Common myeloid progenitor, CD34-positive (primary cell): ENCODE results near the gene ITGB2.

Experiments
- CTCF ChIA-PET: fragments of 350-600 bp; sonication (Branson Sonifier 250); formaldehyde crosslinking; loops from one replicate; lab custom pipeline; 2021; ENCODE audit warnings: antibody characterized with exemption; lab: Charles Lee
- POLR2A ChIA-PET: fragments of 350-600 bp; sonication (Branson Sonifier 250); formaldehyde crosslinking; loops from one replicate; lab custom pipeline; 2021; ENCODE audit warnings: antibody characterized with exemption; lab: Charles Lee
- DNase-seq, 3 donors: peaks; one replicate each; pipeline versions ENCODE4 v3.0.0 to v3.0.0-alpha.2; 2013
- H3K27ac ChIP-seq, 2 experiments: 1 replicate in 1 of 2; 2 replicates in 1 of 2; pipeline ENCODE4 v1.7.0; 2013; ENCODE audit warnings: inconsistent platforms in 2 of 2, low read length in 2 of 2, mild to moderate bottlenecking in 2 of 2, low read depth in 1 of 2, moderate library complexity in 1 of 2; ENCODE audit not compliant: severe bottlenecking in 2 of 2, insufficient read depth in 1 of 2, poor library complexity in 1 of 2
- H3K27me3 ChIP-seq, 5 experiments: replicated peaks in 2 of 5; 1 replicate in 3 of 5; 2 replicates in 2 of 5; pipeline versions ENCODE4 v1.6.1 to v1.7.0; 2013; ENCODE audit warnings: low read length in 4 of 5, mild to moderate bottlenecking in 2 of 5, moderate library complexity in 2 of 5, inconsistent platforms in 1 of 5; ENCODE audit not compliant: insufficient read depth in 5 of 5, control insufficient read depth in 4 of 5
- H3K36me3 ChIP-seq, 4 experiments: 1 replicate in 2 of 4; 2 replicates in 2 of 4; pipeline versions ENCODE4 v1.6.1 to v1.7.0; 2013; ENCODE audit warnings: low read length in 3 of 4, control low read depth in 1 of 4, mild to moderate bottlenecking in 1 of 4; ENCODE audit not compliant: control insufficient read depth in 4 of 4, insufficient read depth in 4 of 4
- H3K4me1 ChIP-seq, 4 experiments: 1 replicate in 3 of 4; 2 replicates in 1 of 4; pipeline versions ENCODE4 v1.6.1 to v1.7.1; 2013; ENCODE audit warnings: low read length in 3 of 4, mild to moderate bottlenecking in 3 of 4, control low read depth in 1 of 4, inconsistent platforms in 1 of 4, moderate library complexity in 1 of 4; ENCODE audit not compliant: control insufficient read depth in 4 of 4, insufficient read depth in 4 of 4; ENCODE audit errors: control extremely low read depth in 1 of 4
- H3K4me3 ChIP-seq, 7 experiments: 1 replicate in 4 of 7; 2 replicates in 3 of 7; pipeline versions ENCODE4 v1.5.1 to v1.7.0; 2013; ENCODE audit warnings: mild to moderate bottlenecking in 7 of 7, low read length in 6 of 7, moderate library complexity in 6 of 7, inconsistent platforms in 2 of 7, low read depth in 2 of 7, control low read depth in 1 of 7; ENCODE audit not compliant: insufficient read depth in 4 of 7, control insufficient read depth in 1 of 7; ENCODE audit errors: extremely low read depth in 1 of 7
- H3K9me3 ChIP-seq, 5 experiments: 1 replicate in 4 of 5; 2 replicates in 1 of 5; pipeline versions ENCODE4 v1.6.1 to v1.7.1; 2013; ENCODE audit warnings: low read length in 4 of 5, mild to moderate bottlenecking in 2 of 5, inconsistent platforms in 1 of 5, low read depth in 1 of 5, moderate library complexity in 1 of 5; ENCODE audit not compliant: control insufficient read depth in 4 of 5, insufficient read depth in 2 of 5; ENCODE audit errors: control extremely low read depth in 1 of 5
- WGBS: methylation state at CpG from one replicate; pipeline ENCODE4 v1.1.5; 2013; ENCODE audit not compliant: insufficient coverage; 5-methylcytosine and 5-hydroxymethylcytosine counted together

Gene ITGB2

DNA sequence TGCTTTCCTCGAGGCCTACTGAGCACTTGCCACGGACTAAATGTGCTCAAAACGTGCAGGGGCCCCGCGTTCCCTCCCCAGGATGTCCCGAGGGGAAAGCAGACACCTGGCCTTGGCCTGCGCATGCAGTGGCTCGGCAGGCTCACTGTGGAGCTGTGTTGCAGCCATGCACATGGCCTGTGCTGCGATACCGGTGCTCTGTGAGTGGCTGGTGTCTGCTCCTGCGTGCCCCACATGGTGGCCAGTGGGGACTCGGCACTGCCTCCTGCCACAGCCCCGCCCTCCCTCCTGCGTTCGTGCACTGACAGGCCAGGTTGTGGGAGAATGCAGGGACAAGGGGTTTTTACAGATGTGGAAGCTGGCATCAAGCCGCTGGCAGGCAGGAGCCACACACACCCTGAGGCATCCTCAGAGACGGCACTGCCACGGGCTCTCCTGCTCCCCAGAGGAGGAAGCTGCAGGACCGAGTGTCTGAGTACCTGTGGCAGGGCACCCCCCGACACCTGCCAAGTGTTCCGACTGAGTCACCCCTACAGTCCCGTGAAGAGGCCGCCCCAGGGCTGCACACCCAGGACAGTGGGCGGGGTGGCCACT is 30.3 kb downstream of the ITGB2 start:
- WGBS: 94% methylated on average over 21 of the region's 24 CpGs
- Histone ChIP-seq H3K27me3 (no peaks in the 10 kb centered on the region), H3K4me1 (peaks cover 0 to 4% (median 0%) of the 10 kb centered on the region in 4 experiments), H3K4me3 (no peak overlapping the region), H3K36me3 (peaks cover 2 to 66% (median 29%) of the 10 kb centered on the region in 4 experiments), H3K9me3 (no peaks in the 10 kb centered on the region), H3K27ac (no peak overlapping the region)
- ChIA-PET POLR2A (no interaction called here), CTCF (interaction anchor here (0.9 to 2.4 kb wide), 5 partner anchors 8 to 42 kb away, joined by 3 to 6 read pairs (median 5); partner anchors contain the start of gene PTTG1IP)
- DNase-seq: no peak

GRCh38 chr21:44889625-44890337 is 30.9 kb downstream of the ITGB2 start:
- peaks cover 0 to 4% (median 0%) of the 10 kb centered on the region in 4 experiments for H3K4me1 ChIP-seq
- 98% methylated on average over 28 of the region's 29 CpGs for WGBS
- H3K27me3 ChIP-seq: no peaks in the 10 kb centered on the region
- no peak for DNase-seq
- no peak overlapping the region for H3K27ac ChIP-seq
- ChIA-PET POLR2A (no interaction called here), CTCF (interaction anchor here (1.2 to 2.4 kb wide), 3 partner anchors 16 to 43 kb away, joined by 5 to 6 read pairs (median 5); partner anchors contain the start of gene PTTG1IP)
- H3K36me3 ChIP-seq: peaks cover 2 to 66% (median 28%) of the 10 kb centered on the region in 4 experiments
- no peaks in the 10 kb centered on the region for H3K9me3 ChIP-seq
- H3K4me3 ChIP-seq: no peak overlapping the region

DNA sequence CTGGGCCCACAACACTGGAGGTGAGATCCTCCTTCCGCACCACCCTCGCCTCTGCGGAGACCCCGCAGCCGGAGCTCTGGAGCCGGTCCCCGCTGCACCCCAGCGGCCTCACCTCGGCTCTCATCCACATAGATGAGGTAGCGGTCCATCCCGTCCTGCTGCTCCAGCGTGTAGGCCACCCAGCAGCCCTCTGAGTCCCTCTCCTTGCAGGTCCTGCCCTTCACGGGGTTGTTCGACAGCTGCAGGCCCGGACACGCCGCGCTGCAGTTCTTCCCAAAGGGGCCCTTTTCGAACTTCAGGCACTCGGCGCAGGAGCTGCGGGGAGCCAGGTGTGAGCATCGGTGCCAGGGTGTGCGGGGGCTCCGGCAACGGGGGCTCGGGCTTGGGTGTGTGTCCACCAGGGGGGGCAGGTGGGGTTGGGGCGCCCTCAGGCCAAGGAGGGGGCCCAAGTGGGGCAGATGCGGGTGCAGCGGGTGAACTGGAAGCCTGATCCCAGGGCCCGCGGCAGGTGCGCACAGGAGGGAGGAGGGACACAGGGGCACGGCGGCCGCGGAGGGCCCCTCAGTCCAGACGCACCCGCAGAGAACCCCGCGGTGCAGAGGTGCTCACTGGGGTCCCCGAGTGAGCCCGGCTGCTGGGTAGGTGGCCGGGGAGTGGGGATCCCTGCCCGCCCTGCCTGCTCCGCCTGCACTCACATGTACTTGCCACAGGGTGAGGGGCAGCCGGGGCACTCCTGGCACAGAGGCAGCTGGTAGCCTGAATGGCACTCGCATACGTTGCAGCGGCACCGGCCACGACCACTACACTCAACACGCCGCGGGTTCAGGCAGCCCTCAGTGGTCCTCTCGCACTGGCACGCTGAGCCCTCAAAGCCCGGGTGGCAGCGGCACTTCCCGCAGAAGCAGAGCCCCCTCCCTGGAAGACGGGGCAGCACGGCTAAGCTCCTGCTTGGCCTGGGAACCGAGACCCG is 31.8 kb downstream of the ITGB2 start:
- no peaks in the 10 kb centered on the region for H3K9me3 ChIP-seq
- H3K27ac ChIP-seq: no peak overlapping the region
- peaks cover 0 to 9% (median 4%) of the 10 kb centered on the region in 4 experiments for H3K4me1 ChIP-seq
- POLR2A ChIA-PET: no interaction called here
- no peaks in the 10 kb centered on the region for H3K27me3 ChIP-seq
- peaks cover 2 to 62% (median 27%) of the 10 kb centered on the region in 4 experiments for H3K36me3 ChIP-seq
- H3K4me3 ChIP-seq: no peak overlapping the region
- 97% methylated on average over 51 of the region's 64 CpGs for WGBS
- CTCF ChIA-PET: interaction anchor here (2.4 kb wide), 1 partner anchor 16 kb away, joined by 5 read pairs; the partner anchor contains the start of gene PTTG1IP
- DNase-seq: no peak

DNA sequence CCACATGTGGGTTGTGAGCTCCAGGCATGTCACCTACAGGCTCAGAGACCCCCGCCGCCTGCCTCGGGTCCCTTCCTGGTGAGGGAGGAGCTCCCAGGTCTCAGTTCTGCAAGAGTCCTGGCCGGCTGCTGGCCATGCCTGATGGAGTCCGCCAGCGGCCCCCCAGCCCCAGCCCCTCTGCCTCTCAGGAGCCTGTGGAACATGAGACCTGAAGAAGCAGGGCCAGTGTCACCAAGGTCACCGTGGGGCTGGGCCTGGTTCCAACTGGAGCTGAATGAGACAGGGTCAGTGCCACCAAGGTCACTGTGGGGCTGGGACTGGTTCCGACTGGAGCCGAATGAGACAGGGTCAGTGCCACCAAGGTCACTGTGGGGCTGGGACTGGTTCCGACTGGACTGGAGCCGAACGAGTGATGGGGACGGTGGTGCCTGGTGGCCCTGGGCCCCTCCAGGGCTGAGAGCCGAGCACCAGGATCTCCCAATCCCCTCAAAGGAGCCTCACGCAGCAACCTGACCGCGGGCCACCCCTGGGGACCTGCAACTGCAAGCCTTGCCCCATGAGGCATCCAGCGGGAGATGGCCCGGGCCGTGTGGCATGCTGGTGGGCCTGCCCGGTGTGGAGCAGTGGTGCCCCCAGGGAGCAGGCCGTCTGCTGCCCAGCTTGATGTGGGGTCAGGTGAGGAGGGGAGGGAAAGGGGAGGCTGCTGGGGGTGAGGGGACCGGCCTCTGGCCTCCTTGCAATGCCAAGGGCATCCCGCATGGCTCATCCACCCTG is 32.7 kb downstream of the ITGB2 start:
- 97% methylated on average over 24 of the region's 24 CpGs for WGBS
- CTCF ChIA-PET: interaction anchor here (2.4 kb wide), 1 partner anchor 15 kb away, joined by 5 read pairs; the partner anchor contains the start of gene PTTG1IP
- Histone ChIP-seq H3K4me3 (no peak overlapping the region), H3K36me3 (peaks cover 2 to 56% (median 26%) of the 10 kb centered on the region in 4 experiments), H3K9me3 (no peaks in the 10 kb centered on the region), H3K27ac (no peak overlapping the region), H3K4me1 (peaks cover 0 to 13% (median 11%) of the 10 kb centered on the region in 4 experiments), H3K27me3 (no peaks in the 10 kb centered on the region)
- POLR2A ChIA-PET: no interaction called here
- no peak for DNase-seq

DNA sequence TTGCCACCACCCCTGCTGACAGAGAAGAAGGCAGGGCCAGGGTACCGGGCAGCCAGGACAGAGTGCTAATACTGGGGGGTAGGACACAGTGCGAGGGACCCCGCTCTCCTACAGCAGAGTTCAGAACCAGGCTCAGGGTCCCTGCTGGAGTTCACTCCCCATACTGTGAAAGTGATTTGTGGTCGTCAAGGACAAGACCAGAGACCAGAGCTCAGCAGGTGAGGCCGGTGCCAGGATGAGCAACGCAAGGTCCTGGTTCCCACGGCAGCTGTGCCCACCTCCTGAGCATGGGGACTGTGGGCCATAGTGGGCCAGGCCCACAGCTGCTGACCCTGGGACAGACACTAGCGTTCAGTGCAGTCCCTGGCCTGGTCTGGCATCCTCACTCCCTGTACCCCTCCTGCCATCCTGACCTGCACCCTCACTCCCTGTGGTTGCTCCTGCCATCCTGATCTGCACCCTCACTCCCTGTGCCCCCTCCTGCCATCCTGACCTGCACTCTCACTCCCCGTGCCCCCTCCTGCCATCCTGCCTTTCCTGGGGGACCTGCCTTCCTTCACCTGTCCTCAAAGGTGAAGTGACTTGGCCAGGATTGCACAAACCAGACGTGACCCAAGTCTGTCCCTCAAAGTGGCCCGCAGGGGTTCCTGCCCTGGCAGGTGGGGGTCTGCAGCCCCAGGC is 33.4 kb downstream of the ITGB2 start:
- peaks cover 0 to 21% (median 17%) of the 10 kb centered on the region in 4 experiments for H3K4me1 ChIP-seq
- no peak overlapping the region for H3K27ac ChIP-seq
- H3K36me3 ChIP-seq: peaks cover 2 to 55% (median 26%) of the 10 kb centered on the region in 4 experiments
- no peak overlapping the region for H3K4me3 ChIP-seq
- CTCF ChIA-PET: interaction anchor here (1.3 to 1.5 kb wide), 3 partner anchors 10 to 82 kb away, joined by 3 to 4 read pairs (median 3); no protein-coding TSS in a partner anchor
- 92% methylated on average over 11 of the region's 11 CpGs for WGBS
- no peaks in the 10 kb centered on the region for H3K9me3 ChIP-seq
- DNase-seq: no peak
- no peaks in the 10 kb centered on the region for H3K27me3 ChIP-seq
- POLR2A ChIA-PET: no interaction called here
